GM21717 (cell line): Measurements from ENCODE around the gene SMIM24.

Experiments
- ATAC-seq: cut with Tn5 transposase; IDR thresholded peaks from one replicate; pipeline ENCODE4 v1.9.1; 2021; ENCODE audit warnings: mild to moderate bottlenecking, moderate library complexity; ENCODE audit not compliant: unreplicated experiment

The SMIM24 gene

DNA sequence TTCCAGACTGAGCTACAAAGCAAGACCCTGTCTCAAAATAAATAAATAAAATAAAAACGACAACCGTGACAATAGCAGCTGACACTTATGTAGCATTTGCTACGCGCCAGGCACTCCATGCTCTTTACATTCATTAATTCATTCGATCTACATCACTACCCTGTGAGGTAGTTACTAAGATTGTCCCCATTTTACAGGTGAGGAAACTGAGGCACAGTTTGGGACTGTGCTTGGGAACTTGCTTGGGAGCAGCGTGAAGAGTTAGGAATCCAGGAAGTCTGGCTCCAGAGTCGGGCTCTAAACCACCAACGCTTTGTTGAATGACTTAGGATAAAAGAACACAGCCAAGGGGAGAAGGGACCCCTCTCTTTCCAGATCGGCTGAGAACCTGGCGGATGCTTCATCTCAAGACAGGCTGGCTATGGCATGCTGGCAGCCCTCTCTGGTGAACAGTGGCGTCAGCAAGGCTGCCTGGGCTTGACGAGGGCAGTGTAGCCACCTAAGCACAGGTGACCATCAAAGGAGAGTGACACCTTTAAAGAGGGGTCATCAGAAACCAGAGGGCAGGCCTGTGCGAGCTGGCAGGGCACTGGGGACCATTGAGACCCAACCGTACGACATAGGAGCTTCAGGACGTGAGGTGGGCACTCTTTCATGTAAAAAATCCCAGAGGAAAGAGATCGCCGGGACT, 19.6 kb upstream of the SMIM24 start:
- ATAC-seq, result no peak

DNA sequence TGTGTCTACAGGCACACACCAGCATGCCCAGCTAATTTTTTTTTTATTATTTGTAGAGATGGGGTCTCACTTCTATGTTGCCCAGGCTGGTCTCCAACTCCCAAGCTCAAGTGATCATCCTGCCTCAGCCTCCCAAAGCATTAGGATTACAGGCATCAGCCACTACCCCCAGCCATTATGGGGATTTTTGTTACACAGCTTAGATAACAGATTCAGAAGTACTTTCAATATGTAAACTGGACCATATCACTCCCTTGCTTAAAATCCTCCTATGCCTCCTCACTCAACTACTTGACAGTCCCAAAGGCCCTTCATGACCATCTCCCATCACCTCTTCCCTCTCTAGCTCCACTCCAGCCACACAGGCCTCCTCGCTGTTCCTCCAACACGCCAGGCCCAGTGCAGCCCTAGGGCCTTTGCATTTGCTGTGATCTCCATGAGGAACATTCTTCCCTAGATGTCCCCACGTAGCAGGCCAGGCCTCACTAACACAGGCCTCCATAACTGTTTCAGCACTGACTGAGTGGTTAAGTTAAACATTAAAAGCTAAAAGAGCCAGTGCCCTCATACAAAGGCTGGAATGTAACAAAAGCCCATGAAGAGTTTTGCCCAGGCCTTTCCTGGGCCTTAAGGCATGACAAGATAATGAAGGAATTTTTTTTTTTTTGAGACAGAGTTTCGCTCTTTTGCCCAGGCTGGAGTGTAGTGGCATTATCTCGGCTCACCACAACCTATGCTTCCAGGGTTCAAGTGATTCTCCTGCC, 17.6 kb upstream of the SMIM24 start:
- no peak for ATAC-seq

DNA sequence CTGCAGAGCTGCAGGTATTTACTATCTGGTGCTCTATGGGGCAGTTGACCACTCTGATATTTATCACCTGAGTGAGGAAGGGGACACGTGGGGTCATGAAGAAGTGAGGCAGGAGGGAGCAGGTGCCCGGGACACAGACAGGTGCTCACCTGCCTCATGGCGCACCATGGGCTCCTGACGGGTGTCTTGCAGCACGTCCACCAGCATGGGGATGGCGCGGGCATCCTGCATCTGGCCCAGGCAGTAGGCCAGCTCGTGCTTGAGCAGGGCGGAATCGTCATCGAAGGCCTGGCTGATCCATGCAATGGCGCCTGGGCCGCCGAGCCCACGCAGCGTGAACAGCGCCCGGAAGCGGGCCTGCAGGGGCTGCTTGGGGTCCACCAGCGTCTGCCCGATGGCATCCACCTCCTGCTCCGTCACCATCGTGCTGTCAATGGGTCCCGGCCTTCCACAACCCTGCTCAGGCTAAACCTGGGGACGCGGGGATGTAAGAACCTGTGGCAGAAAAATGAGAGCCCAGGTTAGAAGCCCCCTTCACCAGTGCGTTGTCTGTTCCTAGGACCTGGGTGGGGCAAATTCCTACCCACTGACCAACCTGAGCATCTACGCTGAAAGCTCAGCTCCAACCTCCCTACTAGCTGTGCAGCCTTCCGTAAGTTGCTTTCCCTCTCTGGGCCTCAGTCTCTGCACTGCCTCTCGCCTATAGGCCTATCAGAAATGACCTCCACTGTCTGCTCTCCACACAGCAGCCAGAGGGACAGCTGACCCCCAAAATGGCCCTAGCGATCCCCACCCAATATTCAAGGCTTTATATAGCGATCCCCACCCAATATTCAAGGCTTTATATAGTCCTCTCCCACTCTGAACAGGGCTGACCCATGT, 16.3 kb upstream of the SMIM24 start:
- ATAC-seq, result no peak

DNA sequence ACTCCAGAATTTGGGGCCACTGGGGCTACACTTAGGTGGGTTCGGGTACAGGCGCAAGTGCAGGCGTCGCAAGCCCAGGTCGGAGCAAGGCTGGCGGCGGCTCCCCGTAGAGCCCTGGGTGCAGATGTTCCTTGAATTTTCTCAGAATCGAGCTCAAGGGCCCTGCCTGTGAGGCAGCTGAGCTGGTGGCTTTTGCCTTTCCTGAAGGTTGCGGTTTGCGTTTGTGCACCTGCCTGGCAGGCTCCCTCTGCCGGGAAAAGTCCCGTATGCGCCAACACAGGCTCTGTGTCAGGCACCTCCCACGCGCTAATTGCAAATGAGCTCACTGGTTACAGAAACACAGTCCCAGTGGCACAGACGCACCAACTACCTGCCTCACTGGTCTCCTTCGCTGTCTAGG, 14.2 kb upstream of the SMIM24 start:
- ATAC-seq, result no peak

DNA sequence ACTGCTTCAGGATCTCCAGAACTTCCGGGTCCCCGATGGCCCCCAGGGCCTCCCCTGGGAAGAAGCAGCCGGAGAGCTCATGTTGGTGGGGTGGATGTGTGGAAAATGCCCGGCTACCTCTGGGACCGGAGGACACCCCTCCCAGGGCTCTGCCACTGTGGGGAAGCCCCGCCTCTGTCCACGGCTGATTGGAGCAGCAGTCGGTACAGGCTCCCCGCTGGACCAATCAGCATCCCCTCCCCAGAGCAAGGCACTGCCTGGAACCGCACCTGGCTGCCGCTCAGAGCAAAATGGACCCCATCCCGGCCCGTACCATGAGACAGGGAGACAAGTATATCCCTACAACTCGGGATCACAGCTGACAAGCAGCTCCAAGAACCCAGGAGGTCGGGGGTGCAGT, 13.7 kb upstream of the SMIM24 start:
- no peak for ATAC-seq

DNA sequence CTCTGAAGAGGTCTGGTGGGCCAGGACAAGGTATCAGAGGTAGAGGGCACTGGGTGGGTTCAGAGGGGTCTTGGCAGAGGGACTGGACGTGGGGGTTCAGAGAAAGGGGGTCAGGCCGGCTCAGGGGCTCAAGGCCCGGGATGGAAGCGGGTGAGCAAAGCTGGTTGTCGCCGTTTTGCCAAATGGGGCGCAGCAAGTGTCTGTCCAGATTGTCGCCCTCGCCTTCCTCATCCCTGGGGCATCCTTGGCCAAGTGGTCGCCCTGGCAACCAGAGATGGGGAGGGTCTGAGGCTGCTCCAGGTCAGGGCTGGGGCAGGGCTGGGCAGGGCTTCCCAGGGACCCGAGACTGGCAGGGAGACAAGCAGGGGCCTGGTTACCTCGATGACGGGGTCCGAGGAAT, 13.3 kb upstream of the SMIM24 start:
- ATAC-seq, result no peak

DNA sequence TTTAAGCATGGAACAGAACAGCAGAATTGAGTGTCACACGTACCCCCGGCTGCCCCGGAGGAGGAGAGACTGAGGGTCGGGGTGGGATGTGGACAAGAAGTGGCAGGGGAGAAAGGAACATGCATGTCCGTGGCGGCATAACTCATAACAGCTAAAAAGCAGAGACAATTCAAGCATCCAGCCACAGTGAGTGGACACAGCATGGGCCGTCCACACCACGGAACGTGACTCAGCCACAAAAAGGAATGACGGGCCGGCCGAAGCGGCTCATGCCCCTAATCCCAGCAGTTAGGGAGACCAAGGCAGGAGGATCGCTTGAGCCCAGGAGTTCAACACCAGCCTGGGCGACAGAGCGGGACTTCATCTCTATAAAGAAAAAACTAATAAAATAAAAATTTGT, 12.6 kb upstream of the SMIM24 start:
- ATAC-seq, result no peak

DNA sequence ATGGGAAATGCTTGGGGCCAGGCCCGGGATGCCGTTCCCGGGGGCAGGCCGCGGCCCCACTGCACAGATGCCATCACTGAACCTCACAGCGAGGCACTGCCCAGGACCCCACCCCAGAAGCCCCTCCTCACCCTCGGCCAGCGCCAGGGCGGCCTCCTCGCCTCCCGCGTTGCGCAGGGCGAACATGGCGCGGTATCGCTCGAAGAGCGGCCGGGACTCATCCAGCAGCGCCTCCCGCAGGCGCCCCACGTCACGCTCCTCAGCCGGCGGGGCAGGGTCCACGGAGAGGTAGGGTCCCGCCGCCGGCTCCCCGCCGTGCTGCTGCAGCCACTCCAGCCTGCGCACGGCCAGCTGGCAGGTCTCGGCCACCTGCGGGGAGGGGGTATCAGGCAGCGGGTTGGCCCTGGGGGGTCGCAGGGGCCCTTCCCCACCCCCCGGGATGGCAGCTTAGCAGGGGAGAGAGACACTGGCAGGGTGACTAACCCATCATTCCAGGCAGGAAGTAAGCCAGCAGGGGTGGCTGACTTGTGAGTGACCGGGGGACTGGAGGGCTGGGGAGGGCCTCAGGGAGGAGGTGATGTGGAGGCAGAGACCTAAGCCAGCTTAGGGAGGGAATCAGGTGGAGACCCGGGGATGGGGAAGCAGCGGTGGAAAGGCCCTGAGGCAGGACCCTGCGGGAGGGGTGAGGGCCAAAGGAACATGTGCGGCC, 12.0 kb upstream of the SMIM24 start:
- ATAC-seq, result no peak

DNA sequence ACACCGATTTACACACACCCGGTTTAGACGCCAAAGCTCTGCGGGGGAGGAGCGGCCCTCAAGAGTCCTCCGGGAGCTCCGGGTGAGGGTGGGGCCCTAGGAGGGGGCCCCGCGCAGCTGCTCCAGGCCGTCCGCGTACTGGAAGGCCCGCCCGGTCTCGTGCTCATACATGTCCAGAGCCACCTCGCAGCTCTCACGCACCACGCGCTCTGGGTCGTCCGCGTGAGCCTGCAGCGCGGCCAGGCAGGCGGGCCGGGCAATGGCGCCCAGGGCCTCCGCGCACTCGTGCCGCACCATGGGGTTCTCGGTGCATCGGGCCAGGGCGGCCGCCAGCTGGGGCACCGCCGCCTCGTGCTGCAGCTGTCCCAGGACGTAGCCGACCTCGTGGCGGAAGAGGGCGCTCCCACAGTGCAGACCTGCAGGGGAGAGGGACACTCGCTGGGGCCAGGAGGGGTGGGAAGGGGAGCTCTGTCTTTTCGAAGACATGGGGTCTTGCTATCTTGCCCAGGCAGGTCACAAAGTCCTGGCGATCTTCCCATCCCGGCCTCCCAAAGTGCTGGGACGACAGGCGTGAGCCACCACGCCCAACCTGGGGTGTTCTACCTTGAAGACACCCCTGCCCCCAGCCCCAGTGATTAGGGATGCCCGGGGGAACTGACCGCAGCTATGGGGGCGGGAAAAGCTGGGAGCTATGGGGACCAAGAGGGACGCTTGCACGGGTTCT, 11.2 kb upstream of the SMIM24 start:
- ATAC-seq, result no peak

DNA sequence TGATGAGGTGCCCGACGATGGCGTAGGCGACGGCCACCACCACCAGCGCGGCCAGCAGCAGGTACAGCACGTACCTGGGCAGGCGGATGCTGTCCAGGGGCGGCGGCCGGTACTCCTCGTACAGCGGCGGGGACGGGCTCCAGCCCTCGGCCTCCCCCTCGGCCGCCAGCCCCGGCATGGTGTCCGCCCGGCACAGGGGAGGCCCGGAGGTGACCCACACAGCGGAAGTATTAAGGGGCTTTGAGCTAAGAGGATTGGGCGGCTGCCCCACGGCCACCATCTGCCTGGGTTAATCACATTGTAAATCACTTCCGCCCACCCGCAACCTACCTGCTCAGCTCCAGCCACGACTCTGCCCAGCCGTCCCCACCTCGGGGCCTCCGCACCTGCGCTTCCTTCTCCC, 2.9 kb upstream of the SMIM24 start, which contains the start of gene SMIM44:
Gene SMIM44 (minus strand): TSS at position 216 of the 403 bp plus-strand sequence. CDS start 38 bp downstream, at position 178.
- no peak for ATAC-seq

DNA sequence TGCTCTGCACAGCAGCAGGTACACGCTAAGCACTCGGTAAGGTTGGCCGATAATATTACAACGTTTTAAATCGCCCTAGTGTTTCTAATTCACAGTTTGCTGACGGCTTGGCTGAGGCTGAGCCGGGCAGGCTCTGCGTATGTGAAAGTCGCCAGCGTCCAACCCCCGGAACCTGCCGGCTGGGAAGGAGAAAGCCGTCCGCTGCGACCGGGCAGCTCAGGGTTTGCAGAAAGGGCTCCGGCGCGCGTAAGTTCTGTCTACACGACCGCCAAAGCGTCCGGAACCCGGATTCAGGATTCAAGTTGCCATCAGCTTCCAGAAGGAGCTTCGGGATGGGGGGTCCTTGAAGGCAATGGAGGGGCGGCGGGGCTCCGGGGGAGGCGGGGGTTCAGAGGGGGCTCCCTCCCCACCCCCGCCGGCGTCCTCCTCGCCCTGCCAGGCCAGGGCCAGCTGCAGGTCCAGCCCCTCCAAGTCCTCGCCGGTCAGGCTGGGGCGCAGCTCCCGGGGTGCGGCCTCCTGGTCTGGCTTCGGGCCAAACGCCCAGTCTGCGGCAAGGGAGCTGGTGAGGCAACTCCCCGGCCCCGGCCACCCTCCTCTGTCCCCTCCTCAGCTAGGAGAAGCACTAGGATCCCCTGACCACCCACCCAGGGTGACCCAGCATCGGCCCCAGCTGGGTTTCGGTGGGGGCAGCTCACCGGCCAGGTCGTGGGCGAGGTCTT, 2.3 kb upstream of the SMIM24 start:
- ATAC-seq, result no peak

DNA sequence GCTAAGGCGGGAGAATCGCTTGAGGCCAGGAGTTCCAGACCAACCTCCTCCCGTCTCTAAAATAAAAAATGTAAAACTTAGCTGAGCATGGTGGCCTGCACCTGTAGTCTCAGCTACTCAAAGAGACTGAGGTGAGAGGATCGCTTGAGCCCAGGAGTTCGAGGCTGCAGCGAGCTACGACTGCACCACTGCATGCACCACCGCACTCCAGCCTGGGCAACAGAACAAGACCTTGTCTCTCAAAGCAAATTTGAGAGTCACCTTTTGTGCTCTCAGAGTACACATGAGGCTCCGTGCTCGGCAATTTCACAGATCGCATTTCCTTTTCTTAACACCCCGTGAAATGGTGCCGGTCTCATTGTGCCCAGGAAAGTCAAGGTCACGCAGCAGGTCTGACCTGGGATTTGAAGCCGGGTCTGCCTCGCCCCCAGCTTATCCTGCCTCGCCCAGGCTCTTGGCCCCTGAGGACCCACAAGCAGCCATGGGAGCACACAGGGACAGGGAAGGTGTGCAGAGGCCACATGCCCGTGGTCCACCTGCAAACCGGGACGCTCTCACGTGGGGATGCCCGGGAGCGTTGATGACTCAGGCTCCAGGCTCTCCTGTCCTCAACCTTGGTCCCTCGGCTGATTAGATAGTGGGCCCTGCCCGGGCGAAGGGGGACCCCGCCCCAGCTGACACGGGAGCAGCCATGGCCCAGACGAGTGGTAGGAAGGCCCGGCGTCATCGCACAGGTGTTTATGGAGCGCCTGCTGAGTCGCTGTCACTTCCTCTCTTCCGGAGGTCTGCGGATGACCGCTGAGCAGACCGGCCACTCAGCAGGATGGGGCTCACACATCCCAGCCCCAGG, 1.1 kb upstream of the SMIM24 start:
- ATAC-seq, result no peak

DNA sequence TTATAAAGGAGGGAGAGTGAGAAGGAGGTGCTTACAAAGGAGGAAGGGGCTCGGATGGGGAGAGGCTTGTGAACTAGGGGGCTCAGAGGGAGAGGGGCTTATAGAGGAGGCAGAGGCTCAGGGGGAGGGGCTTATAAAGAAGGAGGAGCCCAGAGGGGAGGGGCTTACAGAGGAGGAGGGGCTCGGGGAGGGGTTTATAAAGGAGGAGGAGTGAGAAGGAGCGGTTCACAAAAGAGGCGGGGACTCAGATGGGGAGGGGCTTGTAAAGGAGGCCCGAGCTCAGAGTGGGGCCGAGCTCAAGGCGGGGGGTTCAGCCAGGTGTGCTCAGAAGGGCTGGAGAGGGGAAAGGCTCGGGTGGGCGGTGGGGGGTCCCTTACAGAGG, 500 bp downstream of the SMIM24 start:
- ATAC-seq, result no peak

DNA sequence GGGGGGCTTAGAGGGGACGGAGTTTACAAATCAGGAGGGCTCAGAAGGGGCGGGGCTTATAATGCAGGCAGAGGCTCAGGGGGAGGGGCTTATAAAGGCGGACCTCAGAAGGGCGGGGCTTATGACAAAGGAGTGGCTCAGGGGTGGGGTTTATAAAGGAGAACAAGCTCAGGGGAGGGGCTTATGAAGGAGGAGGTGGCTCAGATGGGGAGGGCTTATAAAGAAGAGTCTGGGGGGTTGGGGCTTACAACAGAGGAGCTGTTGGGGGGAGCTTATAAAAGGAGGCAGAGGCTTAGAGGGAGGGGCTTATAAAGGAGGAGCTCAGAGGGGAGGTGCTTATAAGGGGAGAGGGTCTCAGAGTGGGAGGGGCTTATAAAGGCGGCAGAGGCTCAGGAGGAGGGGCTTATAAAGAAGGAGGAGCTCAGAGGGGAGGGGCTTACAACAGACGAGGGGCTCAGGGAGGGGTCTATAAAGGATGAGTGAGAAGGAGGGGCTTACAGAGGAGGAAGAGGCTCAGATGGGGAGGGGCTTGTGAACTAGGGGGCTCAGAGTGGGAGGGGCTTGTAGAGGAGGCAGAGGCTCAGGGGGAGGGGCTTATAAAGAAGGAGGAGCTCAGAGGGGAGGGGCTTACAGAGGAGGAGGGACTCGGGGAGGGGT, 1.0 kb downstream of the SMIM24 start:
- ATAC-seq, result no peak

DNA sequence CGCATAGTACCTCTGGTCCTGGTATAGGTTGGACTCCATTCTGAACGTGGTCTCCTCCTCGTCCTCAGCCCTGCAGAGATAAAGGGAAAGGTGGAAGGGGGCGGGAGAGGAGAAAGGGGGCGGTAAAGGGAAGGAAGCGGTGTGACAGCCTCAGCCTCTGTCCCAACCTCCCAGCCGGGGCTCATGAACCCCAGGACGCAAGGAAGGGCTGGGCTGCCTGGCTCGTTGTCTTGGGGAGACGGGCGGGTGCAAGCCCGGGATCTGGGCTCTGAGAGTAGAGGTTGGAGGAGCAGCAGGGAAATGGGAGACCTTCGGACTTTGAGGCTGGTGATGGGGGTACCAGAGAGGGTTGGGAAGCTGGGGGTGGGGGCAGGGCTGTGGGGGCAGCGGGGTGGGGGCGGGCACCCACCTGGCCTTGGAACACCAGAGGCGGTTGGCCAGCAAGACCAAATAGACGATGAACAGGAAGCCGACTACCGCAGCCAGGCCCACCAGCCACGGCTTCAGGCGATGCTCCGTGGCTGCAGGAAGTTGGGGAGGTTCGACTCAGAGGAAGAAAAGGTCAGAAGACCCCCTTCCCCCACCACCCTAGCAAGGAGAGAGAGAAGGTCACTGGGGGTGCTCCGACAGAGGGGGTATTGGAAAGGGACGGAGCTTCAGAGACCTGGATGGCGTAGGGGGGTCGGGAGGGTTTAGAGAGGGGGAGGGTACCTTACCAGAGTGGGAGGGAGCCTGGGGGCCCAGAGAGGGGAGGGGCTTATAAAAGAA, 1.7 kb downstream of the SMIM24 start:
- ATAC-seq, result no peak

DNA sequence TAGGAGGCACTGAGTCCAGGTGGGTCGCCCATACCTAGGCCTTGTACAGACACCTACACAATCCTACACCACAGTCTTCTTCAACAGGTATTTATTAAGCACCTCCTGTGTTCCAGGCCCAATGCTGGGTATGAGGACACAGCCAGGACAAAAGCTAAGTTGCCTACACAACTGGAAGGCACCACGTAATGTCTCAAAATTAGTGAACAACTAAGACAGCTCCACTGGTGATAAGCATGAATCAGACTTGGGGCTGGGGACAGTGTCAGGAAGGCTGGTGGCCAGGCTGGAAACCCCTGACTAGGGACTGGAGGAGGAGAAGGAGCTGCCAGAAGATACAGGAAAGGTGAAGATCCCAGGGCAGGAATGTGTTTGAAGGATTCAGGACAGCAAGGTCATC, 2.4 kb downstream of the SMIM24 start:
- ATAC-seq, result no peak

DNA sequence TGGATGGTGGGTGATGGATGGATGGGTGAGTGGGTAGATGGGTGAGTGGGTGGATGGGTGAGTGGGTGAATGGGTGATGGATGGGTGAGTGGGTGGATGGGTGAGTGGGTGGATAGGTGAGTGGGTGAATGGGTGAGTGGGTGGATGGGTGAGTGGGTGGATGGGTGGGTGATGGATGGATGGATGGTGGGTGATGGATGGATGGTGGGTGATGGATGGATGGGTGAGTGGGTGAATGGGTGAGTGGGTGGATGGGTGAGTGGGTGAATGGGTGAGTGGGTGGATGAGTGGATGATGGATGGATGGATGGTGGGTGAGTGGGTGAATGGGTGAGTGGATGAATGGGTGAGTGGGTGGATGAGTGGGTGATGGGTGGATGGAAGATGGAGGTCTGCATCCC, 2.8 kb downstream of the SMIM24 start:
- ATAC-seq, result no peak
